AG04449 (cell line): Measurements from ENCODE around the gene DMD.

ENCODE experiments used
- CTCF ChIA-PET: fragments of 350-600 bp; formaldehyde crosslinking; extraction: SDS; loops from one replicate; lab custom pipeline; 2021; ENCODE audit warnings: antibody characterized with exemption; lab: Yijun Ruan, JAX
- POLR2A ChIA-PET: fragments of 400-600, 350-600 bp; formaldehyde crosslinking; extraction: SDS; loops from one replicate; lab custom pipeline; 2020; ENCODE audit warnings: antibody characterized with exemption, inconsistent platforms; lab: Yijun Ruan, JAX
- DNase-seq: peaks from one replicate; pipeline ENCODE4 v3.0.0-alpha.2; 2010; ENCODE audit warnings: low read depth, low spot score
- H3K4me3 ChIP-seq: 2 replicates; pipeline ENCODE4 v1.5.1; 2011; ENCODE audit warnings: low read depth, mild to moderate bottlenecking, control low read depth, low read length
- CTCF ChIP-seq: IDR thresholded peaks from one replicate; pipeline ENCODE4 v1.5.1; 2011; ENCODE audit warnings: mild to moderate bottlenecking, moderate library complexity, low read length, control low read depth, inconsistent platforms; ENCODE audit not compliant: insufficient read depth; ENCODE audit errors: missing control alignments

The DMD gene

GRCh38 chrX:31988975-31989374, 1222.4 kb downstream of the DMD start:
- no peak for DNase-seq
- no peak overlapping the region for H3K4me3 ChIP-seq
- no peak for TF ChIP-seq CTCF
- ChIA-PET POLR2A (no interaction called here), CTCF (no interaction called here)

- POLR2A ChIA-PET = no interaction called here
- no peak overlapping the region for H3K4me3 ChIP-seq
- CTCF ChIA-PET = no interaction called here
- DNase-seq = no peak
- no peak for TF ChIP-seq CTCF
Measured at GRCh38 chrX:31981546-31982062, 1229.7 kb downstream of the DMD start.

DNA sequence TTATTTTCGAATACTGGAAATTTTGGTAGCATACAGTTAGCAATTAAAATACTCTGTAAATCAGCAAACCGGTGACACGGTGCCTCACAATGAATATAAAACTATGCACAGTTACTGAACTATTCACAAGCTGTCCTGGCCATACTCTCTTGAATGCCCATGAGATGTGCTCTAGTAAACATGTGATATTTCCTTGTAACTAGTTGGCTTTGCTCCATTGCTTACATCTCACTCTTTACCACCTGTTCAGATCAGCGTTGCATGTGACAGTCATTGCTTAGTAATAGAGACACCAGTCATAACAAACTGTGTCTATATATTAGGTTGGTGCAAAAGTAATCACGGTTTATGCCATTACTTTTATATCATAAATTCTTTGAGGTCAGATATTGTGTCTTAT, 1241.6 kb downstream of the DMD start:
- no peak overlapping the region for H3K4me3 ChIP-seq
- TF ChIP-seq CTCF = no peak
- POLR2A ChIA-PET = no interaction called here
- CTCF ChIA-PET = no interaction called here
- DNase-seq = no peak

DNA sequence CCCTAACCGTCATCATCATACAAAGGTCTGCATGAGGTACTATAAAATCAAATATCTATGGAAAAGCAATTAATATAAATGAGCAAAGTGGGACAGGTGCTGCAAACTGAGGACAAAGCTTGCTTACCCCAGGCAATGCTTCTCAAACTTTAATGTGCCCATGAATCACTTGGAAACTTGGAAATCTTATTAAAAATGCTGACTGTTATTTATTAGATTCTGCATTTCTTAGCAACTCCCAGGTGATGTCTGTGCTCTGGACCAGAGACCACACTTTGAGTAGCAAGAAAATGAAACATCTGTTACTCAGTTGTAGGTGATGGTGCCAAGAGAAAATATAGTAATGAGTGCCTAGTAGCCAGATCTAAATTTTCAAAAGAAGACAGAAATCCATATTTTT, 1249.1 kb downstream of the DMD start:
- ChIA-PET POLR2A (no interaction called here), CTCF (no interaction called here)
- no peak for DNase-seq
- TF ChIP-seq CTCF = no peak
- H3K4me3 ChIP-seq = no peak overlapping the region

DNA sequence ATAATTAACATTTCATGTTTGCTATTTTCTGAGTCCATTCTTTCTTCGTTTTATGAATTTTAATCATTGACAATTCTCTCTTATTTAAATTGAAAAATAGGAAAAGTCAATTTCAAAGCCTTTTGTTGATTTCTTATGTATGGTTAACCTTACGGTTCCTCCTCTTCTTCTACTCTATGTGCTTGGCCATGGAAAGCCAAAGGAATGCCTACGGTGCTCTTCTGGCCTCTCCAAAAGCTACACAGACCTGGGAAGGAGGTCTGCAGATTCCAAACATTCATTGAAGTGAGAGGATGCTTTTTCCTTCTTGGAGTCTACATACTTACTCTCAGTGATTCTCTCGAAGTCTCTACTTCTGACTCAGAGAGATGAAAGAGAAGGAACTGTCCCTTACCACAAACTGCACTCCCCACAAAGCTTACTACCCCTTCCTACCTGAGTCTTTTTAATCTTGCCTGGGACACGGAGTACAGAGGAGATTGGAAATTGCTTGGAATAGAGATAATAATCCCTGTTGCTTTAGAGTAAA, 1276.4 kb downstream of the DMD start:
- H3K4me3 ChIP-seq = no peak overlapping the region
- TF ChIP-seq CTCF = no peak
- DNase-seq = no peak
- ChIA-PET CTCF (no interaction called here), POLR2A (no interaction called here)

DNA sequence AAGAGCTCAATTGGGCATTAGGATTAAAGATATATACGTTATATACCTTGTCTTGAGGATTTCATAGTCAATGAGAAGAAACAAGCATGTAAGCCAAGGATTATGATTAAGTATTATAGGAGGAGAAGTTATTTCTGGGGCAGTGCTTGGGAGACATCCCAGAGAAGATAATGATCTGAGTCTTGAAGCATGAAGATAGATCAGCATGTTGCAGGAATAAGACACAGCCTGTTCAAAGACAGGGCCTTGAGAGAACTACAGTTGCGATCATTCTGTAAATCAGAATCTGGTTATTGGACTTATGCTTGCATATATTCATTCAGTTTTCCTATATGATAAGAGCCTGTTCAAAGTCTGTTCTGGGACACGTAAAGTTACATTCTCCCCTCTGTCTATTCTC, 1277.3 kb downstream of the DMD start:
- no peak for TF ChIP-seq CTCF
- CTCF ChIA-PET = no interaction called here
- no peak overlapping the region for H3K4me3 ChIP-seq
- POLR2A ChIA-PET = no interaction called here
- no peak for DNase-seq
